IMR-90 (cell line): ENCODE results near the gene MAGI1.

Source experiments
- BHLHE40 ChIP-seq: fragments of 150-350 bp; IDR thresholded peaks from 2 replicates; pipeline ENCODE4 v1.6.1; 2016; ENCODE audit warnings: mild to moderate bottlenecking, low read depth, low read length
- CEBPB ChIP-seq: IDR thresholded peaks from 2 replicates; pipeline ENCODE4 v1.6.1; 2012; ENCODE audit warnings: low read depth, low read length, improper control_type of control experiment
- ELK1 ChIP-seq: fragments of 150-350 bp; IDR thresholded peaks from 2 replicates; pipeline ENCODE4 v1.6.1; 2016; ENCODE audit warnings: low read depth, mild to moderate bottlenecking, low read length, moderate library complexity, borderline replicate concordance
- FOS ChIP-seq: fragments of 150-350 bp; IDR thresholded peaks from 2 replicates; pipeline ENCODE4 v1.6.1; 2016; ENCODE audit warnings: low read depth, low read length
- MAFK ChIP-seq: IDR thresholded peaks from 2 replicates; pipeline ENCODE4 v1.6.1; 2012; ENCODE audit warnings: low read depth, low read length, improper control_type of control experiment
- MAZ ChIP-seq: IDR thresholded peaks from 2 replicates; pipeline ENCODE4 v1.6.1; 2012; ENCODE audit warnings: low read depth, mild to moderate bottlenecking, low read length, improper control_type of control experiment, moderate library complexity, borderline replicate concordance
- MXI1 ChIP-seq: IDR thresholded peaks from 2 replicates; pipeline ENCODE4 v1.6.1; 2012; ENCODE audit warnings: low read depth, mild to moderate bottlenecking, low read length, moderate library complexity, borderline replicate concordance
- POLR2A ChIP-seq: IDR thresholded peaks from 2 replicates; pipeline ENCODE4 v1.6.1; 2012; ENCODE audit warnings: mild to moderate bottlenecking, low read depth, low read length
- RAD21 ChIP-seq: IDR thresholded peaks from 2 replicates; pipeline ENCODE4 v1.6.1; 2012; ENCODE audit warnings: low read length, improper control_type of control experiment
- TF ChIP-seq, protein P1 (sequence below): fragments of 150-350 bp; IDR thresholded peaks from 2 replicates; pipeline ENCODE4 v1.6.1; 2017; ENCODE audit warnings: mild to moderate bottlenecking, antibody characterized with exemption, low read length, low read depth
- TF ChIP-seq, protein P2 (sequence below): conservative IDR thresholded peaks from 2 replicates; pipeline ENCODE4 v1.5.1; 2012; ENCODE audit warnings: mild to moderate bottlenecking, low read depth, low read length, improper control_type of control experiment

DNA sequence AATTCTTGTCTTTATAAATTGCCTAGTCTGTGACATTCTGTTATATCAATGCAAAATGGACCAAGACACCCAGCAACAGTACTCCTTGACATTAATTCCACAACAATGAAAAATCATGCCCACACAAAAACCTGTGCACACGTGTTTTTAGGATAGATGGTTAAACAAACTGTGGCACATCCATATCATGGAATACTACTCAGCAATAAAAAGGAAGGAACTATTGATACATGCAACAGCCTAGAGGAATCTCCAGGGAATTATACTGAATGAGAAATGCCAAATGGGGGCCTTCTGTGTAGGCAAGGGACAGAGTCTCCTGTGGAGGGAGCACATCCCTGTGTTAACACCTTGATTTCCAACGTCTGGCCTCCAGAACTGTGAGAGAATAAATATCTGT lies 388.5 kb downstream of the MAGI1 start:
- TF ChIP-seq, protein P1, sequence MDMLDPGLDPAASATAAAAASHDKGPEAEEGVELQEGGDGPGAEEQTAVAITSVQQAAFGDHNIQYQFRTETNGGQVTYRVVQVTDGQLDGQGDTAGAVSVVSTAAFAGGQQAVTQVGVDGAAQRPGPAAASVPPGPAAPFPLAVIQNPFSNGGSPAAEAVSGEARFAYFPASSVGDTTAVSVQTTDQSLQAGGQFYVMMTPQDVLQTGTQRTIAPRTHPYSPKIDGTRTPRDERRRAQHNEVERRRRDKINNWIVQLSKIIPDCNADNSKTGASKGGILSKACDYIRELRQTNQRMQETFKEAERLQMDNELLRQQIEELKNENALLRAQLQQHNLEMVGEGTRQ, result no peak
- TF ChIP-seq, protein P2, sequence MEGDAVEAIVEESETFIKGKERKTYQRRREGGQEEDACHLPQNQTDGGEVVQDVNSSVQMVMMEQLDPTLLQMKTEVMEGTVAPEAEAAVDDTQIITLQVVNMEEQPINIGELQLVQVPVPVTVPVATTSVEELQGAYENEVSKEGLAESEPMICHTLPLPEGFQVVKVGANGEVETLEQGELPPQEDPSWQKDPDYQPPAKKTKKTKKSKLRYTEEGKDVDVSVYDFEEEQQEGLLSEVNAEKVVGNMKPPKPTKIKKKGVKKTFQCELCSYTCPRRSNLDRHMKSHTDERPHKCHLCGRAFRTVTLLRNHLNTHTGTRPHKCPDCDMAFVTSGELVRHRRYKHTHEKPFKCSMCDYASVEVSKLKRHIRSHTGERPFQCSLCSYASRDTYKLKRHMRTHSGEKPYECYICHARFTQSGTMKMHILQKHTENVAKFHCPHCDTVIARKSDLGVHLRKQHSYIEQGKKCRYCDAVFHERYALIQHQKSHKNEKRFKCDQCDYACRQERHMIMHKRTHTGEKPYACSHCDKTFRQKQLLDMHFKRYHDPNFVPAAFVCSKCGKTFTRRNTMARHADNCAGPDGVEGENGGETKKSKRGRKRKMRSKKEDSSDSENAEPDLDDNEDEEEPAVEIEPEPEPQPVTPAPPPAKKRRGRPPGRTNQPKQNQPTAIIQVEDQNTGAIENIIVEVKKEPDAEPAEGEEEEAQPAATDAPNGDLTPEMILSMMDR, result no peak
- TF ChIP-seq FOS, result no peak
- TF ChIP-seq POLR2A, result no peak
- TF ChIP-seq BHLHE40, result no peak
- TF ChIP-seq MXI1, result no peak
- no peak for TF ChIP-seq MAZ
- TF ChIP-seq ELK1, result no peak
- TF ChIP-seq RAD21, result no peak
- TF ChIP-seq MAFK, result no peak
- TF ChIP-seq CEBPB, result no peak
